ENCODE results near the gene SFRP5. TPM values are rescaled to one million over a fixed set of nuclear protein-coding genes. Genes with fewer than 3 reads are reported as not detected.

The SFRP5 gene
- total RNA-seq, 1 donor from 2014 or later, result not detected

- DNase-seq, result no peak
Measured at GRCh38 chr10:97734021-97734420, 37.8 kb downstream of the SFRP5 start.

- DNase-seq, result no peak
Measured at GRCh38 chr10:97733256-97733655, 38.5 kb downstream of the SFRP5 start.

GRCh38 chr10:97732052-97732359 is 39.8 kb downstream of the SFRP5 start:
- no peak for DNase-seq

GRCh38 chr10:97731346-97732051 is 40.3 kb downstream of the SFRP5 start:
- peak; percentile 87 for DNase-seq

GRCh38 chr10:97729014-97729413 is 42.8 kb downstream of the SFRP5 start:
- no peak for DNase-seq

- peak; percentile 78 for DNase-seq
Measured at GRCh38 chr10:97726636-97727178, 45.1 kb downstream of the SFRP5 start.

- DNase-seq, result no peak
Measured at GRCh38 chr10:97724341-97724941, 47.4 kb downstream of the SFRP5 start.

GRCh38 chr10:97723001-97723400 is 48.8 kb downstream of the SFRP5 start:
- DNase-seq, result no peak

- no peak for DNase-seq
Measured at GRCh38 chr10:97721871-97722780, 49.7 kb downstream of the SFRP5 start.

- DNase-seq, result no peak
Measured at GRCh38 chr10:97719602-97720001, 52.2 kb downstream of the SFRP5 start.

- no peak for DNase-seq
Measured at GRCh38 chr10:97718659-97719142, 53.1 kb downstream of the SFRP5 start.

GRCh38 chr10:97718178-97718577 is 53.6 kb downstream of the SFRP5 start:
- DNase-seq, result no peak

GRCh38 chr10:97717627-97718026 is 54.2 kb downstream of the SFRP5 start:
- no peak for DNase-seq

Other genes starting within 250 kb of the SFRP5 start
- 0.34 and 1.1 TPM in 2 replicates for gene ANKRD2, start 199.2 kb downstream of the SFRP5 start, total RNA-seq
- 0.85 and 0.88 TPM in 2 replicates for gene HOGA1, start 187.6 kb downstream of the SFRP5 start, total RNA-seq
- gene C10orf62, start 182.3 kb downstream of the SFRP5 start, total RNA-seq, result 0.09 and 0.34 TPM in 2 replicates
- 0.98 and 3.6 TPM in 2 replicates for gene MORN4, start 138.5 kb downstream of the SFRP5 start, total RNA-seq
- gene PI4K2A, start 131.3 kb downstream of the SFRP5 start, total RNA-seq, result 16.7 and 19.7 TPM in 2 replicates
- 4.4 and 5.6 TPM in 2 replicates for gene AVPI1, start 84.8 kb downstream of the SFRP5 start, total RNA-seq
- 18.2 and 24.4 TPM in 2 replicates for gene MARVELD1, start 58.3 kb downstream of the SFRP5 start, total RNA-seq
- 19.6 and 20.6 TPM in 2 replicates for gene ZFYVE27, start 34.9 kb downstream of the SFRP5 start, total RNA-seq
- gene GOLGA7B, start 77.8 kb upstream of the SFRP5 start, total RNA-seq, result under 0.01 and 0.05 TPM in 2 replicates